Activated T-cell treated with anti-CD3 and anti-CD28 coated beads for 1 hour (primary cell): ENCODE measurements around the gene GNB1.
"Not testable (repeated sequence)": the region's sequence is repeated elsewhere in the genome, so short reads cannot be mapped to it uniquely, and the experiment has no call there.

ENCODE experiments used
- DNase-seq: peaks from one replicate; pipeline ENCODE4 v3.0.0-alpha.2; 2020; ENCODE audit warnings: low read depth

The GNB1 gene

DNA sequence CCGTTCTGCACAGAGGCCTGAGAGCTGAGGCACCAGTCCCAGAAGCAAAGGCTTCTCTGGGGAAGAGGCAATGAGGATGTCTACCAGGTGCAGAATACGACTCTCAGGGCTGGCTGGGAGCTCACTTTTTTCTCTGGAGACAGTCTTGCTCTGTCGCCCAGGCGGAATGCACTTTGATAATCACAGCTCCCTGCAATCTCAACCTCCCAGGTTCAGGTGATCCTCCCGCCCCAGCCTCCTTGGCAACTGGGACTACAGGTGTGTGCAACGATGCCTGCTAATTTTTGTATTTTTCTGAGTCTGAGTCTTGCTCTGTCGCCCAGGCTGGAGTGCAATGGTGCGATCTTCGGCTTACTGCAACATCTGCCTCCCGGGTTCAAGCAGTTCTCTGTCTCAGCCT, 130.2 kb downstream of the GNB1 start:
- DNase-seq, result no peak

- no peak for DNase-seq
Observed at GRCh38 chr1:1760345-1760650, 130.6 kb downstream of the GNB1 start.

DNA sequence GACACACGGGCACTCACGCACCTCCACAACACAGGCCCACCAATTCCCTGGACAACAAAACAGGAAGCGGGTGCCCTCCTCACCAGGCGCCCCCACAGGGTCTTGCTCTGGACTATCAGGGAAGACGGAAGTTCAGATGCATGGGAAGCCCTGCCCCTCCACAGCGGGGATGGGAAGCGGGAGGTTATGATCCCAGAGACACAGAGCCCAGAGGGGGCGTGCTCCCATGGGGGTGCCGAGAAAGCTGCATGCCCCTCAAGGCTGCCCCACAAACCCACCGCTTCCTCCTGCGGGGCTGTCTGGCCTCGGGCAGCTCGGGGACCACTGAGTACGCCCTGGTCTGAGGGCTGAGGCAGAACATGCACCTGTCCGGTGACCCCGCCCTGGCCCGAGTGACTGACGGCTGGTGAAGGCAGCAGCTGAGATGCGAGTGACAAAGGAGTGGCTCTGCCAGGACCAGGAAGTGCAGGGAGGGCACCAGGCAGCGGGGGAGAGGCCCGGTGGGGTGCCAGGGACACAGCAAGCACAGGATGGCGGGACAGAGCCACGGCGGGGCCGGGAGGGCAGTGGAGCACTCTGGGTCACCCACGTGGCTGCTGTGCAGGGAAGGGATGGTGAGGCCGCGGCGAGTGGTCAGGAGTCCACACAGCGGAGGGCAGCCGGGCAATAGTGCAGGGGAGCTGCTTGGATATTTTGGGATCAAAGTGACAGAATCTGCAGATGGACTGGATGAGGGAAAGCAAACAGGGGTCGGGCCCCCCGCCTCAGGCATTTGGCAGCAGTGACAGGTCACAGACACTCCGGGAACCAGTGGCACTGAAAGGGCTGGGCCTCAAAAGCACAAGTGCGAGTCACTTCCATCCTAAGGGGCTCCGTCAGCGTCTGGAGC, 131.2 kb downstream of the GNB1 start:
- no peak for DNase-seq

DNA sequence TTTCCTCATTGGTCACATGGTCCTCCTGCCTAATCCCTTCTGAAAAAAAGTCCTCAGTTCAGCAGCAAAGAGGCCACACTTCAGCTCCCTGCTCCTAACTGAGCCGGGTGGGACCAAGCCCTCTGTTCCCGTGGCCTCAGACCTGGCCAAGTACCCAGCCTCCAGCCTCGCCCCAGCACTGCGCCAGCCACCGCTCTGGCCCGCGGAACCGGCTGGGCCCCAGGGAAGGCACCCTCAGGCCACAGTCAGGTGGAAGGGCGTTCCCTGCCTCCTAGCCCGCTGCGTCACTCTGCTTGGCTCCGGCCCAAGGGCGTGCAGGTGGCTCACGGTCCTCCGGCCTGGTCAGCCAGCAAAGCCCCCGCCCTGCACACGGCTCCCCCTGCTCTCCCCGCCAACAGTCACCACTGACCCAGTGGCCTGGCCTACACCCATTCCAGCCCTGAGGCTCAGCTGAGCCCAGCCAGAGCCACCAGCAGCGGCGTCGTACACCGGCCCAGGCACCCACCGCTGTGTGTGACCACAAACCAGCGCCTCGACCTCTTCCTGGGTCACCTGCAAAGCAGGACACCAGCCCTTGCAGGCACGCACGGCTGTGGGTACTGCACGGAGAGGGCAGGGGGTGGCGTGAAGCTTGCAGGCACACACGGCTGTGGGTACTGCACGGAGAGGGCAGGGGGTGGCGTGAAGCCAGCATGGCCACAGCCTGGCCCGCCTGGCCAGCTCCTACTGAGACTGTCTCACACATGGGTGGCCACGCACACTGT, 132.0 kb downstream of the GNB1 start:
- no peak for DNase-seq

DNA sequence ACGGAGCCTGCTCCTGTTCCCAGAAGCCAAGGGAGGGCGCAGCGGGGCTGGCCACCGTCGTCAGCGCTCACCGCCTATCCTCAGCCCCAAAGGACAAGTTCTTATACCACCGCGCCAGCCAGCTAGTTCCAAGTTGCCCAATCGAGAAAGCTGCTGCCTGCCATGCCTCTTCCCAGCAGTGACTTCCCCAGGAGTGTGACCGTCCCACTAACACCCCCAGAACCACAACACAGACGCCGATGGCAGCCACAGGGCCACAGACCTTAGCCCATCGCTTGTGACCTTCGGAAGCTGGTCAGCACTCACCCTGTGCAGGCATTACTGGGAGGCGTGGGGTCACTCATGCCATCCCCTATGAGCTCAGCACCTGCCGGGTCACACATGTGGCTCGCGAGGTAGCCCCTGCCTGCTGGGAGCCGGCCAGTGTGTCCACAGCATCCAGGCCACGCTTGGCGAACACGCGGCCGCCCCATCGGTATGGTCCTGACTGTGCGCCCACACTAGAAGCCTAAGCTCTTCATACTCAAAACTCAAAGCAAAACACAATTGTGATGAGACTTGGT, 132.7 kb downstream of the GNB1 start:
- no peak for DNase-seq

DNA sequence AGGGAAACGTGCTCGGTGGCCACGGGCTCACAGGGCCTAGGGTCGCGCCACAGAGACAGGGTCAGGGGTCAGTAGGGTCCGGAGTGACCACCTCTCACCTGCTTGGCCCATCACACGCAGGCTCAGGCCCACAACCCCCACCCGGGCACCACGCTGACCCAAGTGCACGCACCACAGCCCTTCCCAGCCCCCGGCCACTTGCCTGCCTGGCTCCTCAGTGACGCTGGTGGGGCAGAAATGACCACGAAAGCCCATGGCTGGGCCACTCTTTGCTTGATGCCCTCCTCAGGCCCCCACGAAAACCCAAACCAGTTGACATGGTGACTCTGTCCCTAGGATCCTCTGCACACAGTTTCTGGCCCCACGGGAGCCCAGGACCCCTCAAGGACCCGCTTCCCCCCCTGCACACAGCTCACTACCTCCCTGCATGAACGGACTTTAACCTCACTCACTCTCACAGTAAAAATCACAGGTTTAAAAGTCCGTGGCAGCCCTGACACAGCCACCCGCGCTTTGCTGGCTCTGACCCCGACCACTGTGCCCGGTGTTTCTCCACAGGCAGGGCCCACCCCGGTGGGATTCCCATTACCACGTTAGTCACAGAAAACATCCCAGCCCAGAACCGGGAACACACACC, 133.3 kb downstream of the GNB1 start:
- no peak for DNase-seq

DNA sequence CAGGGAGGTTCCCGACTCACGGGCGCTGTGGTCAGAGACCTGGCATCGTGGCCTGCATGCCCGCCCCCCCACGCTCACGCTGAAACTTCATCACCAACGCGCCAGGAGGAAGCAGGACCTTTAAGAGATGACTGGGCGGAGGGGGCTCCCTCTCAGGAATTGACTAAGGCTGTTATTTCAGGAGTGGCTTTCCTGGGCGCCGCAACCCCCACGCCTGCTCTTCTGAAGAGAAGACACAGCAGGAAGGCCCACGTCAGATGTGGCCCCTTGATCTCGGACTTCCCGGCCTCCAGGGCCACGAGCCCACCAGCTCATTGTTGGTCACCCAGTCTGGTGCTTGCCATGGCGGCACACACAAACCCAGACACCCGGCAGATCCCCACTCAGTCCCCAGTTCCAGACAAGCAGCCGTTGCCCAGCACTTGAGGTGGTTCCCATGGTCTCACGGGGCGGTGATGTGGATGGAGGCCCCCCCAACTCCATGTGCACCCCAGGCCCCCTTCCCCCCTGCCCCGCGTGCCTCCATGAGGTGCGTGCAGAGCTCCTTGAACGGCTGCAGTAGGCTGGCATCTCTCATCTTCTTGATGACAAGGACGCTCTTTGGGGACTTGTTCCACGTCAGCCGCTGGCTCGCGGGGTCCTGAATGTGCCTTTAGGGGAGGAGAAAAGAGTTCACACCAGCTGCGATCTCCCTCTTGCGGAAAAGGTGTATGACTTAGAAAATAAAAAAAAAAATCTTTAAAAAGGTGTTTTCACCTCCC, 134.0 kb downstream of the GNB1 start:
- DNase-seq, result no peak

DNA sequence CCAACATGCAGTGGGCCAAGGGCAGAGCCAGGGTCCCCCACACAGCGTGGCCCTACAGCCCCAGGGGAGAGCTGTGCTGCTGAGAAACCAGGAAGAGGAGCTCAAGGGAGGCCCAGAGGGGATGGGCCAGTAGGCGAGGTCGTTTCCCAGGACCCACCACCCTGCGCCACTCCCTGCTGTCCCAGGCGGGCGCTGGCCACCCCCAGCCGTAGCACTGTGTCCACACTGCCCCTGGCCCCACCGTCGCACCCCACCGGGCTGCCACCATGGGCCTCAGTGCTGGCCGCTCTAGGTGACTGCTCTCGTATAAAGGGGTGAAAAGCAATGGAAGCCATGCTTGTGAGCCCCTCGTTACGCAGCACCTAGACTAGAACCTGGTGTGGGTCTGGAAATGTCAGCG, 135.0 kb downstream of the GNB1 start:
- DNase-seq, result no peak

DNA sequence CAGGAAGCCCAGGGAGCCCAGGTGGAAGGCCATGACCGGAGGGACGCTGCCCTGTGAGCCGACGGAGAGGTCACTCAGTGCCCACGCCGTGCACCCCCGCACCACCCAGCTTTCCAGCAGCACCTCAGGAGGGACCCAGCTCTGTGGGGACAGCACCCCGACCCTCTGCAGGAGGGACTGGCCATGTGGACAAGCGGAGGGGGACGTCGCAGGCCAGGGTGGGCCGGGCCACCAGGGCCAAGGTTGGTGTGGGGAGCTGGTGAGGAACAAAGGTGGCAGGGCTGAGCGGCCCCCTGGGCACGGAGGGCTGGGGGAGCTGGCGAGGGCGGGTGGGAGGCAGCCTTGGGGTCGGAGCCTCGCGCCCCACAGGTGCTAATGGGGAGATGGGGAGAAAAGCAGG, 135.5 kb downstream of the GNB1 start:
- DNase-seq, result no peak

DNA sequence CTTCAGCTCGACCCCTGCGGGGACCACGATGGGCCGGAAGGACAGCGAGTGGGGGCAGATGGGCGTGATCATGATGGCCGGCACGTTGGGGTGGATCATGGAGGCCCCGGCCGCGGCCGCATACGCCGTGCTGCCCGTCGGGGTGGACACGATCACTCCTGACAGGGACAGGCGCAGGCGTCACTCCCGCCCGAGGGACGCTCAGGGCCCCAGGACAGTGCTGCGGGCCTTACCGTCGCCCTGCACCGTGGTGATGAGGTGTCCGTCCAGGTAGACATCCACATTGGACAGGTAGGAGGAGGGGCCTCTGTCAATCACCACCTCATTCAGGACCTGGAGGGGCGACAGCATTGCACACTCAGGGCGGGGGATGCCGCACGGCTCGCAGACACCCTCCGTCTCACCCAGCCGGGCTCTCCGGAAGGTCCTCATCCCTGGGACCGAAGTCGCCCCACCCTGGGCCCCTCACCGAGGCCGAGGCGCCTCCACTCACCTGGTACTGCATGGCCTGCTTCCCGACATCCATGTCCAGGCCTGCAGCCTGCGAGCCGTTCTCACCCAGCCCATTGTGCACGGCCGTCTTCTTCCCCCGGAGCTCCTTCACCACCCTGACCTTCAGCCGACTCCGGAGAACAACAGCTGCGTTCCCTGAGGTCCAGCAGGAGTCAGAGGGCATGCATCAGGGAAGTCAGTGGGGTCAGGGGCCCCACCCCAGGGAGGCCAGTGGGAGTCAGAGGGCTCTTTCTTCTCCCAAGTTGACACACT, 136.7 kb downstream of the GNB1 start:
- DNase-seq, result no peak

DNA sequence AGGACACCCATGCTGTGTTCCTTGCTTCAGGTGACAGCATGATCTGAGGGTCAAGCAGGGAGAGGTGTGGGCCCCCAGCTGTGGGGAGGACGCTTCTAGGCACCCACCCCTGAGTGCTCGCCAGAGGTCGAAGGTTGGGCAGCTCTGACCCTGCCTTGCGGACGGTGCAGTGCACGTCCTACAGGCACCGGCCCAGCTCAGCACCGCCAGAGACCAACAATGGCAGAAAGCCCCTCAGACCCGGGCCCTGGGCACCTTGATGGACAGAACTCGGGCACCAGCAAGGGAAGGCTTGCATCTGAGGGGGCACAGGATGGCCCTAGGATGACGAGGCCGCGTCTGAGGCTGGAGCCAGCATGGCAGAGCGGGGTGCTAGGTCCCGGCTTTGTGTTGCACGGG, 137.3 kb downstream of the GNB1 start:
- DNase-seq, result no peak

- no peak for DNase-seq
Observed at GRCh38 chr1:1752636-1753606, 138.0 kb downstream of the GNB1 start.

- DNase-seq, result no peak
Observed at GRCh38 chr1:1752190-1752589, 138.7 kb downstream of the GNB1 start.

- DNase-seq, result not testable (repeated sequence)
Observed at GRCh38 chr1:1749941-1750340, 140.9 kb downstream of the GNB1 start.

DNA sequence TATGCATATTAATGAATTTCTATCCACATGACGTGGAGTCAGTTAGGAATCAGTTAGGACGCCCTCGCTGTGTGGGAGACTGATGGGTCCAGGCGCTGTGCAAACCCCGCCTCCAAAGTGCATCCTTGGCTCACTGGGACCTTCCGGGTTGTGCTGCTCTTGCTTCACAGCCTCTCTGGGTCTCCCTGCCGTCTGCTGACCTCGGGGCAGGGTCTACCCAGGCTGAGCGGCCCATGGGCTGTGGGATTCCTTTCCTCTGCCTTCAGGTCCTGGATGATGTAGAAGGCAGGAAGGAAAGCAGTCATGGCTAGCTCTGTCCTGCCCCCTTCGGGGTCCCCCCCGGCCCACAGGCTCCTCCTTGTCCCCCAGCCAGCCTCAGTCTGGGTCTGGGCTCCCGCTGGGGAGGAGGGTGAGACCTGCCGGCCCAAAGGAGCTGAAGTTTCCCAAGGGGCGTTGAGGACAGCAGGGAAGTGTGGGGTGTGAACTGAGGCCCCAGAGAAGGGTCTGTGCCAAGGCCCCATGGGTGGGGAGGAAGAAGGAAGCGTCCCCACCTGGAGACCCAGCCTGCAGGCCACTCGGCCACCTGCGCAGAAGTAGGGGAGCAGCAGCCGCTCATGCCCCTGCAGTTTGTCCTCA, 142.1 kb downstream of the GNB1 start:
- no peak for DNase-seq

DNA sequence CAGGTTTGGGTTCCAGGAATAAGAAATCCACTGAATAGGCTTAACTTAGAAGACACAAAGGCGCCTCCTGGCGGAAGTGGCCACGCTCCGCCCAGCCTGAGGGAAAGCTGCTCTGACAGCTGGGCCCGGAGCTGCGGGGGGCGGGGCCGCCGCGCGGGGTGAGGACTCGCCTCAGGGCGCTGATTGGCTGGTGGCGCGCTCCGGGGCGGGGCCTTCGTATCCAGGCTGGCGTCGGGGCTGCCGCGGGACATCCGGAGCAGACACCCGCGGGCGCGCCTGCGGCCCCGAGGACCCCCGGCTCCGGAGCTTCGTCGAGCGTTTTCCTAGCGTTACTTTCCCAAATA, 144.3 kb downstream of the GNB1 start:
- not testable (repeated sequence) for DNase-seq

DNA sequence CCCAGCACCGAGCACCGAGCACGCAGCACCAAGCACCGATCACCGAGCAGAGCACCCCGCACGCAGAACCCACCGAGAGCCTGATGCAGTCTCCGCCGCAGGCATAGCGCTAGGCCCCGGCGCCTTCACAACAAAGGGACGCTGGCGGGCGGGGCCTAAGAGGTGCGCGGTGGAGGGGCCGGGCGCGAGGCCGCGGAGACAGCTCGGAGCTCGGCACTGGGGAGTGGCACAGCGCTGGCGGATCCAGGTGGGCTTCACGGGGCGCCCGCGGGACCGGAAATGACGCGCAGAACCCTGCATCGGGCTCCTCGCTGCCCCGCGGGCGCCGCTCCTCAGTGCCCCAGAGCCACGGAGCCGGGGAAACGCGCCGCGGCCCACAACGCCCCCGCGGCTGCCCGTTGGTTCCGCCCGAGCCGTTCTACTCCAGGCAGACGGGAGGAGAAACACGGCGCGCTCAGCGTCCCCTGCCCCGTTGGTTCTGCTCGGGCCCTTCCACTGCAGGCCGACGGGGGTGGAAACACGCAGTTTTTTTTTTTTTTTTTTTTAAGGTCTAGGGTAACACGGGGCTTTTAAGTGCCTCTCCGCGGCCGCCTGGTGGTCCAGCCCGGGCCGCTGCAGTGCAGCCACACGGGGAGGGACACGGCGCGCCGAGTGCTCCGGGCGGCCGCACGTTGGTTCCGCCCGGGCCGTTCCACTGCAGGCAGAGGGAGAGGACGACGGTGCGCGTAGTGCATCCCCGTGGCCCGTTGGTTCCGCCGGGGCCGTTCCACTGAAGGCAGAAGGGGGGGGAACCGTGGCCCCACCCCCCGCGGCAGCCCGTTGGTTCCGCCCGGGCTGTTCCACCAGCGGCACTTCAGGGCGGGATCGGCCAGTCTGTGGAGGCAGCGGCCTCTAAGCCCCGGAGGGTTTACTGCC, 145.0 kb downstream of the GNB1 start:
- DNase-seq, result peak; percentile 83

DNA sequence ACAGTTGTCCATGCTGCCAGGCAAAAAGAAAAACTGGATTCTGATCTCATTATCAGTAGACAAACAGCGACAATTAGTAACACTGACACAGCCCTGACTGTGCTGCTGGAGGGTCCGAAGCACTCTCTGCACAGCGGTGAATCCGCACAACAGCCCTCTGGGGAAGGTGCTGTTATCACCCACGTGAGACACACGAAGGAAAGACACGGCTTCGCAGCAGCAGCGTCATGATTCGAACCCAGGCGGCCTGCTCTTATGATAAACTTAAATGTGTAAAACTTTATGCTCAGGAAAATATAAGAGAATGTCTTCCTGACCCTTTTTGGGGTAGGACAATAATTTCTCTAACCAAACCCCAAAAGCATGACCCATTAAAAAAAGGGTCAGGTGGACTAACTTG, 148.4 kb downstream of the GNB1 start:
- not testable (repeated sequence) for DNase-seq

DNA sequence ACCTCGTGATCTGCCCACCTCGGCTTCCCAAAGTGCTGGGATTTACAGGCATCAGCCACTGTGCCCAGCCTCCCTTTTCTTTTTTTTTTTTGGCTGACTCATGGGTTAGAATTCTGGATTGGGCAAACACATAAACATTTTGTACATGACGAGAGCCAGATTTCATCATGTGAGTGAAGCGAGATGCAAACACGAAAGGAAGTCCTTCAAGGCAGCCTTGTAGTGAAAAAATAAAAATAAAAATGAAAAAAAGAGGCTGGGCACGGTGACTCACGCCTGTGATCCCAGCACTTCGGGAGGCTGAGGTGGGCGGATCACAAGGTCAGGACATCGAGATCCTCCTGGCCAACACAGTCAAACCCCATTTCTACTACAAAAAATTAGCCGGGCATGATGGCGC, 149.9 kb downstream of the GNB1 start:
- not testable (repeated sequence) for DNase-seq
